GM15510 (cell line): ENCODE measurements around the gene CDS2.

Source experiments
- POLR2A ChIP-seq: IDR thresholded peaks from 3 replicates; pipeline ENCODE4 v1.6.1; 2011; ENCODE audit warnings: borderline replicate concordance; ENCODE audit not compliant: insufficient read length; ENCODE audit errors: extremely low read depth

The CDS2 gene

GRCh38 chr20:5180933-5181332 is 54.1 kb downstream of the CDS2 start:
- TF ChIP-seq POLR2A = no peak

- TF ChIP-seq POLR2A = no peak
Observed at GRCh38 chr20:5181492-5181891, 54.7 kb downstream of the CDS2 start.

GRCh38 chr20:5181958-5182357 is 55.1 kb downstream of the CDS2 start:
- no peak for TF ChIP-seq POLR2A

GRCh38 chr20:5182615-5183254 is 55.9 kb downstream of the CDS2 start:
- TF ChIP-seq POLR2A = no peak

GRCh38 chr20:5183731-5184474 is 57.1 kb downstream of the CDS2 start:
- TF ChIP-seq POLR2A = no peak

- TF ChIP-seq POLR2A = no peak
Observed at GRCh38 chr20:5184684-5185083, 57.9 kb downstream of the CDS2 start.

- TF ChIP-seq POLR2A = no peak
Observed at GRCh38 chr20:5187122-5187521, 60.3 kb downstream of the CDS2 start.

GRCh38 chr20:5188736-5189135 is 61.9 kb downstream of the CDS2 start:
- no peak for TF ChIP-seq POLR2A

- no peak for TF ChIP-seq POLR2A
Observed at GRCh38 chr20:5189917-5190316, 63.1 kb downstream of the CDS2 start.

- TF ChIP-seq POLR2A = no peak
Observed at GRCh38 chr20:5190444-5190843, 63.6 kb downstream of the CDS2 start.

- TF ChIP-seq POLR2A = no peak
Observed at GRCh38 chr20:5191829-5192569, 65.2 kb downstream of the CDS2 start.

GRCh38 chr20:5192570-5193431 is 66.0 kb downstream of the CDS2 start:
- TF ChIP-seq POLR2A = no peak

GRCh38 chr20:5195655-5196054 is 68.8 kb downstream of the CDS2 start:
- TF ChIP-seq POLR2A = no peak

GRCh38 chr20:5196149-5196548 is 69.3 kb downstream of the CDS2 start:
- TF ChIP-seq POLR2A = no peak
